ENCODE data around the gene TBCCD1.

DNA sequence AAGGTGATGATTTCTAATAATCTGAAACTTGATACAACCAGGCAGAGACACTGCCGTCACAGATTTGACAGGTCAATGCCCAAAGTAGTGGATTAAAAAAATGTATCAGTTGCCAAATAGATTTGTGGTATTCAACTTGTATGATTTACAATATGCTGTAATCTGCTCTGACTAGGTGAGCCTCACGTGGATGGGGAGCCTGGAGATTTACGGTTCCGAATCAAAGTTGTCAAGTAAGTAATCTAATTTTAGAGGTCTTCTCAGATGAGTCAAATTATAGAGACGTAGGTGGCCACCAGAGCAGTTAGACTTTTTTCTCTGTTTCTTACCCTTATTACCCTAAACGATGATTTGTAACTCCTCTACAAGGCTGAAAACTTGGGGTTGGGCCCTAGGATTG lies 15.4 kb upstream of the TBCCD1 start:
- no peak for TF ChIP-seq POLR2A (IDR thresholded peaks at IDR 0.05; ENCODE audit: low read depth, low read length)
- no peak for TF ChIP-seq POLR2AphosphoS5 (IDR thresholded peaks at IDR 0.05; ENCODE audit: low read depth, low read length)

Data from GM12892 (cell line).